H1 (cell line): ENCODE data around the gene MELTF. TPM values are rescaled to one million over a fixed set of nuclear protein-coding genes. Genes with fewer than 3 reads are reported as not detected.

ENCODE experiments used
- CTCF ChIA-PET: fragments of 300-600 bp; sonication (Branson Sonifier 250); formaldehyde crosslinking; loops from one replicate; lab custom pipeline; 2021; ENCODE audit not compliant: partially characterized antibody; lab: Charles Lee
- POLR2A ChIA-PET: fragments of 300-600 bp; sonication (Branson Sonifier 250); formaldehyde crosslinking; loops from one replicate; lab custom pipeline; 2021; ENCODE audit warnings: inconsistent platforms; ENCODE audit not compliant: partially characterized antibody; lab: Charles Lee
- DNase-seq, 2 experiments: peaks; one replicate each; pipeline versions ENCODE4 v3.0.0 to v3.0.0-alpha.2; 2010 to 2022; ENCODE audit warnings: low spot score in 2 of 2, low read depth in 1 of 2, mixed read lengths in 1 of 2
- FAIRE-seq: peaks from 2 replicates; lab custom pipeline; 2011; peaks lifted over from hg19 to GRCh38; lab: Jason Lieb, UNC
- H2AFZ ChIP-seq: 2 replicates; pipeline ENCODE4 v1.8.1; 2012; ENCODE audit warnings: low read length, inconsistent platforms
- H2AK5ac ChIP-seq: 2 replicates; pipeline ENCODE4 v1.6.1; 2013; ENCODE audit warnings: low read depth, low read length
- H2BK120ac ChIP-seq: replicated peaks from 2 replicates; pipeline ENCODE3; 2013; ENCODE audit warnings: low read depth, low read length, inconsistent platforms
- H2BK12ac ChIP-seq: 2 replicates; pipeline ENCODE4 v1.6.1; 2013; ENCODE audit warnings: low read depth, low read length
- H2BK15ac ChIP-seq: 2 replicates; pipeline ENCODE4 v1.6.1; 2013; ENCODE audit warnings: low read length
- H2BK20ac ChIP-seq: 2 replicates; pipeline ENCODE4 v1.6.1; 2013; ENCODE audit warnings: low read length
- H2BK5ac ChIP-seq: 2 replicates; pipeline ENCODE4 v1.6.1; 2013; ENCODE audit warnings: low read depth, low read length
- H3K14ac ChIP-seq: 2 replicates; pipeline ENCODE4 v1.6.1; 2013; ENCODE audit warnings: inconsistent platforms; ENCODE audit not compliant: insufficient read length
- H3K18ac ChIP-seq: 2 replicates; pipeline ENCODE4 v1.6.1; 2013; ENCODE audit warnings: low read length; ENCODE audit errors: extremely low read depth
- H3K23ac ChIP-seq: 2 replicates; pipeline ENCODE4 v1.6.1; 2013; ENCODE audit warnings: inconsistent platforms; ENCODE audit not compliant: insufficient read length
- H3K23me2 ChIP-seq: 2 replicates; pipeline ENCODE4 v1.6.1; 2013; ENCODE audit warnings: low read depth, low read length
- H3K27ac ChIP-seq: 2 replicates; pipeline ENCODE4 v1.6.1; 2011; ENCODE audit warnings: low read depth, low read length, inconsistent platforms
- H3K27me3 ChIP-seq, 4 experiments: replicated peaks in 1 of 4; 1 replicate in 1 of 4; 2 replicates in 3 of 4; pipeline versions ENCODE4 v1.6.1 to v1.8.1; 2011 to 2013; ENCODE audit warnings: low read length in 3 of 4, mild to moderate bottlenecking in 3 of 4, inconsistent platforms in 2 of 4, mixed read lengths in 2 of 4, moderate library complexity in 1 of 4; ENCODE audit not compliant: control insufficient read depth in 3 of 4, insufficient read depth in 3 of 4; ENCODE audit errors: extremely low read depth in 1 of 4
- H3K36me3 ChIP-seq, 4 experiments: 2 replicates each; pipeline versions ENCODE4 v1.6.1 to v1.8.1; 2011 to 2013; ENCODE audit warnings: mild to moderate bottlenecking in 4 of 4, low read length in 3 of 4, moderate library complexity in 2 of 4, control low read depth in 1 of 4, inconsistent platforms in 1 of 4; ENCODE audit not compliant: insufficient read depth in 4 of 4, control insufficient read depth in 2 of 4
- H3K4ac ChIP-seq: replicated peaks from 2 replicates; pipeline ENCODE3; 2013; ENCODE audit warnings: low read length, low read depth, mixed read lengths, inconsistent platforms; ENCODE audit not compliant: insufficient read length
- H3K4me1 ChIP-seq, 4 experiments: replicated peaks in 1 of 4; 1 replicate in 1 of 4; 2 replicates in 3 of 4; pipeline versions ENCODE4 v1.6.1 to v1.8.1; 2011 to 2013; ENCODE audit warnings: low read length in 3 of 4, inconsistent platforms in 2 of 4, mixed read lengths in 1 of 4; ENCODE audit not compliant: insufficient read depth in 4 of 4, control insufficient read depth in 3 of 4
- H3K4me2 ChIP-seq, 2 experiments: 2 replicates each; pipeline versions ENCODE4 v1.6.1 to v1.8.1; 2011 to 2013; ENCODE audit warnings: low read depth in 2 of 2, low read length in 2 of 2, control low read depth in 1 of 2, inconsistent platforms in 1 of 2, mild to moderate bottlenecking in 1 of 2; ENCODE audit not compliant: insufficient read depth in 1 of 2
- H3K4me3 ChIP-seq, 4 experiments: fragments of 200-600, 300-600 bp in 1 of 4; sonication (generic), shearing (Covaris generic), sonication (Bioruptor Twin) in 1 of 4; 2 replicates each; pipeline versions ENCODE4 v1.5.1 to v1.8.1; 2011 to 2016; ENCODE audit warnings: low read length in 4 of 4, low read depth in 3 of 4, control low read depth in 2 of 4, inconsistent platforms in 2 of 4, mild to moderate bottlenecking in 2 of 4, mixed read lengths in 1 of 4, moderate library complexity in 1 of 4; ENCODE audit not compliant: insufficient read depth in 2 of 4; ENCODE audit errors: extremely low read depth in 1 of 4
- H3K56ac ChIP-seq: replicated peaks from 2 replicates; pipeline ENCODE3; 2013; ENCODE audit warnings: low read depth, mild to moderate bottlenecking, mixed read lengths, low read length, inconsistent platforms; ENCODE audit not compliant: insufficient read length
- H3K79me1 ChIP-seq: 2 replicates; pipeline ENCODE4 v1.6.1; 2013; ENCODE audit warnings: low read depth, low read length, control low read depth
- H3K79me2 ChIP-seq, 2 experiments: 2 replicates each; pipeline versions ENCODE4 v1.6.1 to v1.8.1; 2012 to 2013; ENCODE audit warnings: low read length in 2 of 2, mild to moderate bottlenecking in 2 of 2, inconsistent platforms in 1 of 2; ENCODE audit not compliant: insufficient read depth in 2 of 2, control insufficient read depth in 1 of 2
- H3K9ac ChIP-seq, 4 experiments: replicated peaks in 1 of 4; 1 replicate in 1 of 4; 2 replicates in 3 of 4; pipeline versions ENCODE4 v1.6.1 to v1.8.1; 2011 to 2013; ENCODE audit warnings: low read depth in 3 of 4, low read length in 3 of 4, control low read depth in 2 of 4, mild to moderate bottlenecking in 2 of 4, moderate library complexity in 2 of 4, inconsistent platforms in 1 of 4; ENCODE audit errors: extremely low read depth in 1 of 4
- H3K9me3 ChIP-seq, 2 experiments: 2 replicates each; pipeline versions ENCODE4 v1.6.1 to v1.8.1; 2012 to 2013; ENCODE audit warnings: mild to moderate bottlenecking in 2 of 2, moderate library complexity in 2 of 2, control low read depth in 1 of 2, inconsistent platforms in 1 of 2, low read depth in 1 of 2, low read length in 1 of 2, mixed read lengths in 1 of 2; ENCODE audit not compliant: insufficient read depth in 2 of 2
- H4K20me1 ChIP-seq, 2 experiments: replicated peaks in 1 of 2; 2 replicates each; pipeline versions ENCODE3 to v1.8.1; 2011 to 2013; ENCODE audit warnings: inconsistent platforms in 2 of 2, low read length in 2 of 2, mild to moderate bottlenecking in 1 of 2; ENCODE audit not compliant: insufficient read depth in 2 of 2, control insufficient read depth in 1 of 2
- H4K5ac ChIP-seq: 2 replicates; pipeline ENCODE4 v1.6.1; 2013; ENCODE audit warnings: low read length, low read depth, mixed read lengths, inconsistent platforms; ENCODE audit not compliant: insufficient read length
- H4K8ac ChIP-seq: 2 replicates; pipeline ENCODE4 v1.8.0; 2013; ENCODE audit warnings: mild to moderate bottlenecking, moderate library complexity, low read length, inconsistent platforms; ENCODE audit not compliant: insufficient read depth; ENCODE audit errors: extremely low read depth
- H4K91ac ChIP-seq: replicated peaks from 2 replicates; pipeline ENCODE3; 2013; ENCODE audit warnings: low read length, mixed read lengths, inconsistent platforms; ENCODE audit not compliant: insufficient read length
- CBX5 ChIP-seq: fragments of 300-800, 300-1000 bp; sonication (generic); IDR thresholded peaks from 2 replicates; pipeline ENCODE4 v1.7.1; 2016; ENCODE audit warnings: antibody characterized with exemption, low read length, low read depth
- HDAC6 ChIP-seq: IDR thresholded peaks from one replicate; pipeline ENCODE4 v1.7.1; 2012; ENCODE audit warnings: low read depth, mild to moderate bottlenecking, inconsistent platforms, low read length, moderate library complexity
- JUN ChIP-seq: IDR thresholded peaks from 2 replicates; pipeline ENCODE4 v1.6.1; 2011; ENCODE audit warnings: low read depth, mild to moderate bottlenecking, improper control_type of control experiment, low read length
- KDM5A ChIP-seq: fragments of 200-600 bp; IDR thresholded peaks from 2 replicates; pipeline ENCODE4 v1.7.1; 2012; ENCODE audit warnings: mild to moderate bottlenecking, low read length, inconsistent platforms, mixed read lengths
- MAFK ChIP-seq: IDR thresholded peaks from 2 replicates; pipeline ENCODE4 v1.6.1; 2012; ENCODE audit warnings: low read depth, mild to moderate bottlenecking, improper control_type of control experiment, low read length
- SAP30 ChIP-seq: fragments of 300-600 bp; sonication (generic); IDR thresholded peaks from 2 replicates; pipeline ENCODE4 v1.7.1; 2012; ENCODE audit warnings: low read length, moderate library complexity, mild to moderate bottlenecking, inconsistent platforms; ENCODE audit not compliant: insufficient read depth, insufficient replicate concordance
- SRF ChIP-seq: IDR thresholded peaks from 2 replicates; pipeline ENCODE4 v1.6.1; 2011; ENCODE audit warnings: mild to moderate bottlenecking, low read depth, low read length, moderate library complexity
- SUZ12 ChIP-seq: fragments of 200-600 bp; sonication (generic); IDR thresholded peaks from 2 replicates; pipeline ENCODE4 v1.6.1; 2012; ENCODE audit warnings: mild to moderate bottlenecking, inconsistent platforms, low read length, moderate library complexity, mixed read lengths
- TBP ChIP-seq: IDR thresholded peaks from 2 replicates; pipeline ENCODE4 v1.6.1; 2011; ENCODE audit warnings: low read depth, low read length, improper control_type of control experiment
- TCF12 ChIP-seq: IDR thresholded peaks from 2 replicates; pipeline ENCODE4 v1.6.1; 2011; ENCODE audit warnings: low read depth, mild to moderate bottlenecking, low read length
- TEAD4 ChIP-seq: IDR thresholded peaks from 2 replicates; pipeline ENCODE4 v1.6.1; 2012; ENCODE audit warnings: low read depth, low read length, inconsistent platforms, mixed read lengths
- WGBS, 2 experiments: shearing (Covaris generic) in 1 of 2; methylation state at CpG; one replicate each; pipeline versions ENCODE4 v1.1.6 to v1.1.7; 2013 to 2015; ENCODE audit warnings: low lambda C conversion rate in 2 of 2, mixed read lengths in 2 of 2, inconsistent platforms in 1 of 2, low coverage in 1 of 2, missing lambda C conversion rate in 1 of 2; ENCODE audit not compliant: insufficient replicate concordance in 2 of 2, insufficient coverage in 1 of 2, insufficient read length in 1 of 2; ENCODE audit errors: extremely low coverage in 1 of 2, missing lambda C conversion rate in 1 of 2; 5-methylcytosine and 5-hydroxymethylcytosine counted together
- polyA plus RNA-seq, 7 experiments: library from polyadenylated mRNA; depleted of rRNA in 3 of 7; stranded (reverse) in 5 of 7; unstranded in 2 of 7; fragments of >200 nt in 5 of 7; fragments of 200-250 nt in 2 of 7; gene quantifications; 1 replicate in 5 of 7; 2 replicates in 1 of 7; 4 replicates in 1 of 7; pipeline versions ENCODE4 v1.2.1 to v1.2.3, GENCODE V29; 2011 to 2013; ENCODE audit warnings: missing spikeins in 2 of 7, mixed read lengths in 2 of 7
- total RNA-seq: library from RNA; stranded (reverse); fragmentation: NEBNext Ultra II Directional; extraction: Animal tissue kit (Norgen Biotek cat#: 25700); gene quantifications from 2 replicates; pipeline ENCODE4 v1.2.1, GENCODE V29; 2021
- TF ChIP-seq, protein P1 (sequence below): IDR thresholded peaks from 2 replicates; pipeline ENCODE4 v1.6.1; 2011; ENCODE audit warnings: low read depth, mild to moderate bottlenecking, low read length; ENCODE audit not compliant: insufficient read depth

Gene MELTF
- total and polyA plus RNA-seq, 2 of the 8 experiments (the other 6 are each of a cell fraction or from before 2014, with no cell fraction given) = 1.7 to 3.5 TPM

DNA sequence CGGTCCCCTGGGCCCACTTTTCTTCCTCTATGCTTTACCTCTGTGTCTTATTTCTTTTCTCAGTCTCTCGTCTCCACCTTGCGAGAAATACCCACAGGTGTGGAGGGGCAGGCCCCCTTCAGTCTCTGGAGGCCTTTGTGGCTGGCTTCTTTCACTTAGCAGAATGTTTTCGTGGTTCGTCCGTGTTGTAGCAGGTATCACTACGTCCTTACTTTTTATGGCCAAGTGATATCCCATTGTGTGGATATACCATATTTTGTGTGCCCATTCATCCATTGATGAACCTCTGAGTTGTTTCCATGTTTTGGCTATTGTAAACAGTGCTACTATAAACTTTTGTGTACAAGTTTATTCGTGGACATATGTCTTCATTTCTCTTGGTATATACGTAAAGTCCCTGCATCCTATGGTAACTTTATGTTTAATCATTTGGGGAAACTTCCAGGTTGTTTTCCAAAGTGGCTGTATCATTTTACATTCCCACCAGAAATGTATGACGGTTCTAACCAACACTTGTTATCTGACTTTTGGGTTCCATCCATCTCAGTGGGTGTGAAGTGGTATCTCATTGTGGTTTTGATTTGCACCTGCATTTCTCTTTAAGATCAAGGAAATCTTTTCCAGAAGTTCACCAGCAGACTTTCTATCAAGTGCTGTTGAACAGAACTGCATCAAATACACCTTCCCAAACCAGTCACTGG lies 66.5 kb downstream of the MELTF start:
- no peaks in the 10 kb centered on the region for H3K79me2 ChIP-seq
- H2BK12ac ChIP-seq = no peak overlapping the region
- H3K14ac ChIP-seq = no peak overlapping the region
- H3K4me2 ChIP-seq = no peak overlapping the region
- H3K4ac ChIP-seq = no peak overlapping the region
- 88% methylated on average over 10 of the region's 10 CpGs; no CpG with 5 or more reads in 1 of the 2 experiments for WGBS, 2 experiments
- POLR2A ChIA-PET = no interaction called here
- no peak overlapping the region for H3K27ac ChIP-seq
- H3K56ac ChIP-seq = no peak overlapping the region
- no peak overlapping the region for H3K18ac ChIP-seq
- CTCF ChIA-PET = interaction anchor here (0.6 to 1.8 kb wide), 4 partner anchors 8 to 134 kb away, joined by 3 to 6 read pairs (median 4); no protein-coding TSS in a partner anchor
- no peak overlapping the region for H3K23ac ChIP-seq
- no peak for DNase-seq
- no peak overlapping the region for H2BK5ac ChIP-seq
- no peak overlapping the region for H2BK120ac ChIP-seq
- no peak overlapping the region for H4K5ac ChIP-seq
- no peak overlapping the region for H2AK5ac ChIP-seq
- no peak overlapping the region for H4K8ac ChIP-seq
- H3K79me1 ChIP-seq = no peaks in the 10 kb centered on the region
- H4K91ac ChIP-seq = no peak overlapping the region
- no peak for FAIRE-seq
- no peak overlapping the region for H2BK20ac ChIP-seq
- no peaks in the 10 kb centered on the region for H4K20me1 ChIP-seq
- H3K9me3 ChIP-seq = no peaks in the 10 kb centered on the region
- H3K27me3 ChIP-seq = peaks cover 22 to 31% (median 30%) of the 10 kb centered on the region in 4 experiments
- no peaks in the 10 kb centered on the region; the same call in 1 of the 2 replicates for H3K23me2 ChIP-seq
- H2BK15ac ChIP-seq = no peak overlapping the region
- peaks cover 0 to 17% (median 9%) of the 10 kb centered on the region in 4 experiments; a peak in 5 of 7 replicates for H3K4me1 ChIP-seq
- no peak overlapping the region for H3K9ac ChIP-seq
- no peaks in the 10 kb centered on the region for H3K36me3 ChIP-seq
- H2AFZ ChIP-seq = no peak overlapping the region
- H3K4me3 ChIP-seq = no peak overlapping the region
- TF ChIP-seq SAP30 (no peak), JUN (no peak), TEAD4 (no peak), KDM5A (no peak), TCF12 (no peak), TBP (no peak), HDAC6 (no peak), SUZ12 (no peak), CBX5 (no peak), SRF (no peak), MAFK (no peak)
- TF ChIP-seq, protein P1, sequence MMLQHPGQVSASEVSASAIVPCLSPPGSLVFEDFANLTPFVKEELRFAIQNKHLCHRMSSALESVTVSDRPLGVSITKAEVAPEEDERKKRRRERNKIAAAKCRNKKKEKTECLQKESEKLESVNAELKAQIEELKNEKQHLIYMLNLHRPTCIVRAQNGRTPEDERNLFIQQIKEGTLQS = no peak
